ENCODE results near the gene UGT2B7. TPM values are rescaled to one million over a fixed set of nuclear protein-coding genes. Genes with fewer than 3 reads are reported as not detected.
A peak's percentile ranks its signal among the peaks of the same experiment; 100 is the strongest.

The UGT2B7 gene
- total RNA-seq, 1 experiment from 2014 or later, result not detected

- BruUV-seq (replicated peaks), result no TSS peak
- Histone ChIP-seq H3F3A (ENCODE audit: low read length, unreplicated experiment) (no peaks in the 10 kb centered on the region), H3K36me3 (ENCODE audit: low read depth, low read length) (no peaks in the 10 kb centered on the region), H3K9me3 (ENCODE audit: low read length) (no peaks in the 10 kb centered on the region), H3K9me2 (replicated peaks; ENCODE audit: low read length) (no peaks in the 10 kb centered on the region), H2AFZ (ENCODE audit: low read length) (no peak overlapping the region), H3K79me2 (ENCODE audit: low read length) (no peaks in the 10 kb centered on the region), H3K9ac (ENCODE audit: low read length) (no peak overlapping the region), H4K20me1 (ENCODE audit: low read length) (no peaks in the 10 kb centered on the region), H3K27ac (ENCODE audit: low read length) (no peak overlapping the region), H3K4me1 (ENCODE audit: insufficient read depth, low read length) (peaks cover 11% of the 10 kb centered on the region), H3K27me3 (ENCODE audit: low read length) (no peaks in the 10 kb centered on the region), H3K4me2 (ENCODE audit: low read length) (no peak overlapping the region), H3K4me3 (ENCODE audit: low read length) (no peak overlapping the region)
- TF ChIP-seq EZH2 (IDR thresholded peaks at IDR 0.05; ENCODE audit: low read length, unreplicated experiment), result no peak
- no peak for TF ChIP-seq CTCF (conservative IDR thresholded peaks at IDR 0.05; ENCODE audit: low read depth, low read length)
- TF ChIP-seq EZH2phosphoT487 (IDR thresholded peaks at IDR 0.05; ENCODE audit: borderline replicate concordance, low read length), result no peak
- CTCF ChIA-PET, result interaction anchor here (0.6 kb wide), 1 partner anchor 853 kb away, joined by 4 read pairs; no protein-coding TSS in a partner anchor
- intact Hi-C loops (cut with micrococcal nuclease), result no loop called here
- ATAC-seq, result peak; percentile 52
- DNase-seq, result no peak
- POLR2A ChIA-PET (ENCODE audit: unreplicated experiment), result no interaction called here
These were observed 28.7 kb downstream of the UGT2B7 start for GRCh38 chr4:69124941-69125340.

GRCh38 chr4:69126024-69126423 lies 29.8 kb downstream of the UGT2B7 start:
- H3K4me2 ChIP-seq (ENCODE audit: low read length), result no peak overlapping the region
- H3K36me3 ChIP-seq (ENCODE audit: low read depth, low read length), result no peaks in the 10 kb centered on the region
- no peaks in the 10 kb centered on the region for H3K9me3 ChIP-seq (ENCODE audit: low read length)
- intact Hi-C loops (cut with micrococcal nuclease), result no loop called here
- no peaks in the 10 kb centered on the region for H3K27me3 ChIP-seq (ENCODE audit: low read length)
- H3K9me2 ChIP-seq (replicated peaks; ENCODE audit: low read length), result no peaks in the 10 kb centered on the region
- POLR2A ChIA-PET (ENCODE audit: unreplicated experiment), result no interaction called here
- H3K4me1 ChIP-seq (ENCODE audit: insufficient read depth, low read length), result peaks cover 3% of the 10 kb centered on the region
- no peak overlapping the region for H2AFZ ChIP-seq (ENCODE audit: low read length)
- no peak for ATAC-seq
- no peak overlapping the region for H3K27ac ChIP-seq (ENCODE audit: low read length)
- H3K79me2 ChIP-seq (ENCODE audit: low read length), result no peaks in the 10 kb centered on the region
- no peaks in the 10 kb centered on the region for H4K20me1 ChIP-seq (ENCODE audit: low read length)
- H3K9ac ChIP-seq (ENCODE audit: low read length), result no peak overlapping the region
- TF ChIP-seq EZH2 (IDR thresholded peaks at IDR 0.05; ENCODE audit: low read length, unreplicated experiment) (no peak), EZH2phosphoT487 (IDR thresholded peaks at IDR 0.05; ENCODE audit: borderline replicate concordance, low read length) (no peak), CTCF (conservative IDR thresholded peaks at IDR 0.05; ENCODE audit: low read depth, low read length) (no peak)
- no peaks in the 10 kb centered on the region for H3F3A ChIP-seq (ENCODE audit: low read length, unreplicated experiment)
- no peak for DNase-seq
- no TSS peak for BruUV-seq (replicated peaks)
- no peak overlapping the region for H3K4me3 ChIP-seq (ENCODE audit: low read length)
- CTCF ChIA-PET, result no interaction called here

GRCh38 chr4:69133993-69134392 lies 37.7 kb downstream of the UGT2B7 start:
- ChIA-PET CTCF (no interaction called here), POLR2A (ENCODE audit: unreplicated experiment) (no interaction called here)
- no peaks in the 10 kb centered on the region for H3K4me1 ChIP-seq (ENCODE audit: insufficient read depth, low read length)
- H3K4me3 ChIP-seq (ENCODE audit: low read length), result no peak overlapping the region
- no peaks in the 10 kb centered on the region for H3K9me3 ChIP-seq (ENCODE audit: low read length)
- intact Hi-C loops (cut with micrococcal nuclease), result no loop called here
- H3K9me2 ChIP-seq (replicated peaks; ENCODE audit: low read length), result no peaks in the 10 kb centered on the region
- no TSS peak for BruUV-seq (replicated peaks)
- H3K36me3 ChIP-seq (ENCODE audit: low read depth, low read length), result no peaks in the 10 kb centered on the region
- no peaks in the 10 kb centered on the region for H3K79me2 ChIP-seq (ENCODE audit: low read length)
- H4K20me1 ChIP-seq (ENCODE audit: low read length), result no peaks in the 10 kb centered on the region
- no peaks in the 10 kb centered on the region for H3F3A ChIP-seq (ENCODE audit: low read length, unreplicated experiment)
- no peak overlapping the region for H3K9ac ChIP-seq (ENCODE audit: low read length)
- no peak for TF ChIP-seq EZH2phosphoT487 (IDR thresholded peaks at IDR 0.05; ENCODE audit: borderline replicate concordance, low read length)
- no peak for TF ChIP-seq CTCF (conservative IDR thresholded peaks at IDR 0.05; ENCODE audit: low read depth, low read length)
- no peak for TF ChIP-seq EZH2 (IDR thresholded peaks at IDR 0.05; ENCODE audit: low read length, unreplicated experiment)
- H3K27ac ChIP-seq (ENCODE audit: low read length), result no peak overlapping the region
- ATAC-seq, result no peak
- no peak for DNase-seq
- H3K4me2 ChIP-seq (ENCODE audit: low read length), result no peak overlapping the region
- no peak overlapping the region for H2AFZ ChIP-seq (ENCODE audit: low read length)
- H3K27me3 ChIP-seq (ENCODE audit: low read length), result no peaks in the 10 kb centered on the region

Measured in PC-3 (cell line).